Activated CD4-positive, alpha-beta T cell treated with anti-CD3 and anti-CD28 coated beads, Interleukin-2, Interleukin-4, amounts not matched to agents 100 ng/mL and 50 ng/mL, durations not matched to agents 16 hours and 8 hours (primary cell): ENCODE data around the gene GIMAP2.
A peak's percentile ranks its signal among the peaks of the same experiment; 100 is the strongest.

Experiments used
- DNase-seq: peaks from one replicate; pipeline ENCODE4 v3.0.0-alpha.2; 2020; ENCODE audit warnings: low spot score

The GIMAP2 gene

DNA sequence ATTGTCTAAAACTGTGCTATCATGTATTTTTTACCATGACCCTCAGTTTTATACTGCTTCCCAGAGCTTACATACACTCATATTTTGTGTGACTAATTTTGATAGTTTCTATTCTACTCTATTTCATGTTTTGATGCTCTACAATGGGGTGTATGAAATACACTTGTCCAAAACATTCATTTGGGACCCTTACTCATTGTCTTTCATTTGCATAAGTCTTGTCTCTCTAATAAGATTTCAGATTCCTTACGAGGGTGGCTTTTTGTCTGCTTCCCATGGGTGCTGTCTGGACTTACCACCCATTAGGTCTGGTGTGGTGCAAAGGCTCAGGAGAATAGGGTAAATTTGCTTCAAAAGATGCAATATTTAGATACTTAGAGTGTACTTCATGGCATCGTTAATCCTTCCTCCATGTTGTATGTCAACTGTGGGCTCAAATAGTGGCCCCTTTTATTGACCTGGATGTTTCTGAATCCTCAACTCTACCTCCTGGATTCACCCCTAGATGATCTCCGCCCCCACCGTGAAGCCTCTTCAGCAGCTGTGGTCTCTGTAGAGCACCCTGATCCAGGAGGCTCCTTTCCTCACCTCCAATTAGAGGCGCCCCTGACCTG lies 48.1 kb downstream of the GIMAP2 start:
- DNase-seq = peak; percentile 58

DNA sequence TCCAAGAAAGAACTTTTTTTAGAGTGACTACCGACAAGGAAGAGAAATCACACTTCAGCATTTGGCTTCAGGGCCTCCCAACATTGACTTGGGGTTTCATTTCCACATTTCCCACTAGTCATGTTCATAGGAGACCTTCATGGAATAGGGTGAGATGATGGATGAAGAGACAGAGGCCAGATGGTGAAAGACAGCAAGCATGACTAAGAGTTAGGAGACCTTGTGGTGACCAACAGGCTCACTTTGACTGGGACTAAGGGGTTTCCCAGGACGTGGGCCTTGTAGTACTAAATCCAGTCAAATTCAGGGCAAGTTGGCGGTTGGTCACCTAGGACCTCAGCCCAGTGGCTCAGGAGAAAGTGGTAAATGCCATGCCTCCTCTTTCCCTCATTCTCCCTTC lies 48.7 kb downstream of the GIMAP2 start:
- DNase-seq = peak; percentile 68

DNA sequence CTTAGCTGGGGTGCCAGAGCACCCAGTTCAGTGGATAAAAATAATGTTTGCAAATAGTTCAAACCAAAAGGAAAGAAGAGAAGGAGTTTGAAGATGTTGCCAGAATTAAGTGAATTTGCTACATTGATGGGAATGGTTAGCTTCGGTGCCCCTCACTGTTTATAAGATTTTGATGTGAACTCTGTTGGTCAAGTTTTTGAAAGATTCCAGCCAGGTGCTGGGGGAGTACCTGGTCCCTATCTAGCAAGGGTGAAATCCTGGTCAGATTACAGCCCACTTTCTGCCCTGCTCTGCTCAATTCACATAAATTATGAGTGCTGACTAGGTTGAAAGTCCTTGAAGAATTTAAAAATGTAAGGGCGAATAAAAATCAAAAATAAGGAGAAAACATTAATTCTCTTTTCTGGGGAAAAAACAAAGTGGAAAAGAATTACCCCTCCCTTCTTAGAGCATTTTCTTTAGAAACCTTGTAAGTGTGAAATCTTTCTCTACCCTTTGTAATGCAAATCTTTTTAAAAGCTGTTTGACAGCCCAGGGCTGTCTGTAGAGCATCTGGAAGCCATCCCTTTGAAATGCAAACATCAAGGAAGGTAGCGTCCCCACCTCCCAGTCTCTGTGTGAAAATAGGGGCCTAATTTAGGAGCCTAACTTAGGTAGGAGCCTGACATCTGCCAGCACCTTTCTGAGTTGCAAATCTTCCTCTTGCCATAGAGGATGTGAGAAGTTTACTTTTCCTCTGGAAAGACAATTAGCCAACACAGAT lies 50.3 kb downstream of the GIMAP2 start:
- DNase-seq = no peak

DNA sequence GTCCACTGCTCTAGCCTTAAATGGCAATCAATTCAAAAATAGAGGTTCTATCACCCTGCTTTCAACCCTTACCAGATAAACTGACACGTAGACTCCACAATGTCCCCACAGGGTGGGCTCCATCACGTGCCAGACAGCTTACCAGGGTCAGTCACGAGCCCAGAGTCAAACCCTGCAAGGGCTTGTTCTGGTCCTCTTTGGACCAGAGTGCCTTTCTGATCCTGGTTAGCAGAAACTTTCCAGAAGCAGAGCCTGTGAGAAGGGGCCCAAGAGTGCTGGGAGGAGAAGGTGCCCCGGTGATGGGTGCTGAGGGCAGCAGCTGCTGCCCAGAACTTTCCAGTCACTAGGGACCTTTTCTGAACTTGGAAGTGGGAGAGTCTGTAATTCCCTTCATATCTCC lies 51.4 kb downstream of the GIMAP2 start:
- no peak for DNase-seq

DNA sequence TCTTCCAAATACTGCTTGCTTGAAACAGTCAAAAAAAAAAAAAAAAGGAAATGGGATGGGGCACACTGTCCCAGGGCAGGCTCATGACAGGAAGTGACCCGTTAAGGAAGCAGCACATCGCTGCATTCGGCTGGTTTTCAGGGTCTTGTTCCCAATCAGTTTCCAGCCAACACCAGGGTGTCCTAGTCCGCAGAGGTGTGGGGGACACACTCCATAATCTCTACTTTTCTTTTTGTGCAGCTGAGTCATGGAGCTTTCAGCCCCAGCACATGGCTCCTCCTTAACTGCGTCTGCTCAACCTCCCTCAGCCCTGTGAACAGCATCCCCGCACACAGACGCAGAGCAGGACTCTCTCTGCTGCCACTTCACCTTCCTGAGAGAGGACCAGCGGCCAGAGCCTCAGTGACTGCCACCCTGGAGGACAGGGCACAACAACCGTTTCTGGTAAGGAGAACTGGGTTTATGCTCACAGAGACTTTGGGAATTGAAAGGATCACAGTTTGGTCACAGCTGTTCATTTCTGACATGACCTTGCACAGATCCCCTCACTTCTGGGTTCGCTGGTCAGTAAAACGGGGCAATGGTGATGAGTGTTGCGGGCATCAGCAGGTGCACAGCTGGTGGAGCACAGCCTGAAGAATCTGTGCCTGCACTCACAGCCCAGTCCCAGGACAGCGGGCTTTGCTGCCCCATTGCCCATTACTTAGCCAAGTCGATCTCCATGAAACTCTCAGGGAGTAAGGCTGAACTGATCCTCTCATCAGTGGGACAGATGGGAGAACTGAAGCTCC lies 52.0 kb downstream of the GIMAP2 start, which contains the start of gene GIMAP5:
Gene GIMAP5 (plus strand): TSS at position 154 of the 791 bp plus-strand sequence. CDS start 3,467 bp downstream, outside the sequence.
- DNase-seq = no peak

DNA sequence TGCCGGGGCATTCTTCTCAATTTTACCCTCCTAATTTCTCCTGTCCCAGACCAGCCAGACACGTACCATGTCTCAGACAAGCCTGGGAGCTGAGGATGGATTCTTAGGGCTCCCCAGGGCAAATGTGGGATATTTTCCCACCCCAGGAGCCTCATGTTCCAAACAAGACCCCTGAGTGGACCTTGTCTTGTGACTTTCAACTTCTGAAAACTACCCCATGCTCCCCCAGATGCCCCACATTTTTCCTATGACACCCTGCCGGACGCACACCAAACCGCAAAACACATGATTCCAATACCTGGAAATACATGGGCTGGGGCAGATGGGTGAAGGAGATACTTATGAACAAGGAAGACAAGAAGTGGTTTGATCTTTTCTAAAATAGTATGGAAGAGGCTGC lies 52.6 kb downstream of the GIMAP2 start:
- no peak for DNase-seq

DNA sequence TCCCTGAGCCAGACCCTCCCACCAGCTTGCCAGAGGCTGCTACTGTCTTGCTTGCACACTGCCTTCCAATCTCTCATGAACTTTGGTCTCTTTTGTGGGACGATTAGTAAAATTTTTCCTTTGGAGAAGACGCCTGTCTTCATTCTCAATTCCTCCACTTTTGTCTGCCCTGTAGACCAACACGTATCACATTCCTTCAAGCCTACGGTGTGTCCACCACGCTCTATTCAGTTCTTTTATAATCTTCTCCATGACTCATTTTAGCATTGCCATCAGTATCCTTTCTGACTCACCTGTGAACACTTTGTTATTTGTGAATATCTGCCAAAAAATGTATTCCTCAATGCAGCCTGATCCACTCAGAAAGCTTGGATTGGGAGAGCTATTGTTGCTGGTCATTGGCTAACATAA lies 53.1 kb downstream of the GIMAP2 start:
- no peak for DNase-seq

DNA sequence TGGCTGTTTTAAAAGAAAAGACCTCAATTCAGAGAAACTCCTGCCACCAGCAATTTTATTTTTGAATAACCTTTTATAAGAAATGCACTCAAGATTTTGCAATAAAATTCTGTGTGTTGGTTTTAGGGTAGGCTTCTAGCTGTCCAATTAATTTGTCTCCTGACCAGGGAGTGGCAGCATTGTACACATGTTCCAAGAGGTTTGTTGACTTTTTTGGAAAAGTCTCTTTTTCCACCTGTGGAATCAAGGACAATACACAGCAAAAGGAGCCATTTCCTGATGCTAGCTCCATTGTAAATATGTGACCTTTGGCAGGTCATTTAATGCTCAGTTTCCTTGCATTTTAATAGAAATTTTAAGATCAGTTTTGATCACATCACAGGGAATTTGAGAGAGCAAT lies 53.5 kb downstream of the GIMAP2 start:
- no peak for DNase-seq

DNA sequence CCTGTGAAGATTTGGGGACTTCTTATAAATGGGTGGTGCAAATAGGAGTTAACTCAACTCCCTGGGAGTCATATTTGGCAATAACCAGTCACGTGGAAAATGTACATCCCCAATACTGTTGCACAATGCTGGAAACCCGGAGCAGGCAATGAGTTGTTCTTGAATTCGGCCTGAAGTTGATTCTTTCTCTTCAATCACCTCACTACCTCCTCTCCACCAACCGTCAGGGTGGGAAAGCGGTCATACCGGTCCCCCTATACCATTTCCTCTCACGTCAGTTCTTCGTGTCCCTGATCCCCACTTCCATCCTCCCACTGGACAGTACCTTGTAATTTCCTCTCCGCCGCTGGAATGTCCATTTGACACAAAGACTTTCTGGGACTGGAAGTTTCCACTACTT lies 54.5 kb downstream of the GIMAP2 start:
- DNase-seq = no peak

DNA sequence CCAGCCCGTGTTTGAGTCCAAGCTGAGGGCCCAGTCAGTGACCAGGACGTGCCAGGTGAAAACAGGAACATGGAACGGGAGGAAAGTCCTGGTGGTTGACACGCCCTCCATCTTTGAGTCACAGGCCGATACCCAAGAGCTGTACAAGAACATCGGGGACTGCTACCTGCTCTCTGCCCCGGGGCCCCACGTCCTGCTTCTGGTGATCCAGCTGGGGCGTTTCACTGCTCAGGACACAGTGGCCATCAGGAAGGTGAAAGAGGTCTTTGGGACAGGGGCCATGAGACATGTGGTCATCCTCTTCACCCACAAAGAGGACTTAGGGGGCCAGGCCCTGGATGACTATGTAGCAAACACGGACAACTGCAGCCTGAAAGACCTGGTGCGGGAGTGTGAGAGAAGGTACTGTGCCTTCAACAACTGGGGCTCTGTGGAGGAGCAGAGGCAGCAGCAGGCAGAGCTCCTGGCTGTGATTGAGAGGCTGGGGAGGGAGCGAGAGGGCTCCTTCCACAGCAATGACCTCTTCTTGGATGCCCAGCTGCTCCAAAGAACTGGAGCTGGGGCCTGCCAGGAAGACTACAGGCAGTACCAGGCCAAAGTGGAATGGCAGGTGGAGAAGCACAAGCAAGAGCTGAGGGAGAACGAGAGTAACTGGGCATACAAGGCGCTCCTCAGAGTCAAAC lies 56.9 kb downstream of the GIMAP2 start:
- DNase-seq = no peak
